ENCODE results near the gene PROX1. TPM values are rescaled to one million over a fixed set of nuclear protein-coding genes. Genes with fewer than 3 reads are reported as not detected.

The PROX1 gene
- total and polyA plus RNA-seq, 2 of the 4 experiments (the other 2 are of a cell fraction), result under 0.01 to 0.02 TPM

- POLR2A ChIA-PET (ENCODE audit: unreplicated experiment), result no interaction called here
- Histone ChIP-seq H3K4me3 (ENCODE audit: insufficient read depth, low read depth, low read length) (no peak overlapping the region), H3K9ac (ENCODE audit: low read depth, low read length) (no peak overlapping the region), H4K20me1 (ENCODE audit: insufficient read depth, low read length) (no peaks in the 10 kb centered on the region), H3K23ac (ENCODE audit: low read depth, low read length) (no peak overlapping the region), H3K4ac (ENCODE audit: low read depth, low read length) (no peak overlapping the region), H3K79me1 (ENCODE audit: low read depth in 1 of 2, low read length in 2 of 2) (no peaks in the 10 kb centered on the region), H2AFZ (replicated peaks; ENCODE audit: low read length, poor library complexity) (no peak overlapping the region), H3K4me2 (ENCODE audit: low read depth, low read length) (no peak overlapping the region), H4K5ac (ENCODE audit: low read depth, low read length) (no peak overlapping the region), H2BK15ac (ENCODE audit: low read depth, low read length) (no peak overlapping the region), H3K4me1 (ENCODE audit: control insufficient read depth, insufficient read depth, low read length) (no peaks in the 10 kb centered on the region), H2AK9ac (replicated peaks; ENCODE audit: low read depth, low read length, poor library complexity) (no peak overlapping the region), H3K14ac (replicated peaks; ENCODE audit: low read depth, low read length) (no peak overlapping the region), H2BK120ac (ENCODE audit: low read depth, low read length) (no peak overlapping the region), H3K27ac (ENCODE audit: insufficient read depth, low read length) (no peak overlapping the region), H3K36me3 (ENCODE audit: control insufficient read depth, insufficient read depth, low read length) (no peaks in the 10 kb centered on the region), H3K9me3 (ENCODE audit: control insufficient read depth, insufficient read depth, low read length) (no peaks in the 10 kb centered on the region), H2AK5ac (ENCODE audit: low read depth, low read length) (no peak overlapping the region), H3K9me1 (ENCODE audit: insufficient read depth, low read length) (no peaks in the 10 kb centered on the region), H3K56ac (ENCODE audit: extremely low read depth, insufficient read depth, low read length) (no peak overlapping the region), H2BK20ac (ENCODE audit: low read depth, low read length) (no peak overlapping the region), H2BK5ac (ENCODE audit: low read depth, low read length, poor library complexity, severe bottlenecking) (no peak overlapping the region), H3K27me3 (ENCODE audit: control insufficient read depth, insufficient read depth, low read length) (no peaks in the 10 kb centered on the region), H4K91ac (ENCODE audit: insufficient read depth, low read depth, low read length) (no peak overlapping the region), H3K18ac (ENCODE audit: low read depth, low read length) (no peak overlapping the region), H4K8ac (ENCODE audit: low read depth in 2 of 2, low read length in 2 of 2) (no peak overlapping the region)
- no TSS peak for BruUV-seq (replicated peaks)
- CTCF ChIA-PET, result no interaction called here
- DNase-seq (no peak), ATAC-seq (ENCODE audit: low read depth) (no peak)
- in situ Hi-C loops (cut with MboI; ENCODE audit: low sequenced_read_pairs) (no loop called here), intact Hi-C loops (cut with micrococcal nuclease) (no loop called here), dilution Hi-C loops (cut with HindIII; ENCODE audit: low sequenced_read_pairs, unreplicated experiment) (no loop called here)
- WGBS, 2 experiments (ENCODE audit: extremely low coverage in 2 of 2, insufficient read length in 1 of 2), result no CpG with 5 or more reads among the region's 2 CpGs
- TF ChIP-seq USF2 (IDR thresholded peaks at IDR 0.05; ENCODE audit: low read depth, low read length) (no peak), NFE2L2 (IDR thresholded peaks at IDR 0.05; ENCODE audit: low read depth, low read length) (no peak), BHLHE40 (IDR thresholded peaks at IDR 0.05; ENCODE audit: low read depth, low read length) (no peak), FOS (IDR thresholded peaks at IDR 0.05; ENCODE audit: low read depth, low read length) (no peak), SMC3 (IDR thresholded peaks at IDR 0.05; ENCODE audit: low read depth, low read length) (no peak), MXI1 (IDR thresholded peaks at IDR 0.05; ENCODE audit: borderline replicate concordance, low read depth, low read length) (no peak), MAZ (IDR thresholded peaks at IDR 0.05; ENCODE audit: borderline replicate concordance, low read depth, low read length) (no peak), POLR2A (IDR thresholded peaks at IDR 0.05; ENCODE audit: low read depth, low read length) (no peak)
These were observed 26.8 kb upstream of the PROX1 start for GRCh38 chr1:213960963-213961362.

Data from IMR-90 (cell line).